HG03571 (cell line): Measurements from ENCODE around the gene OR2D3.
"Not testable (repeated sequence)": the region's sequence is repeated elsewhere in the genome, so short reads cannot be mapped to it uniquely, and the experiment has no call there.

Experiments
- ATAC-seq: cut with Tn5 transposase; IDR thresholded peaks from one replicate; pipeline ENCODE4 v1.9.1; 2021; ENCODE audit not compliant: unreplicated experiment

Gene OR2D3

GRCh38 chr11:6920702-6921101 lies at the start of gene OR2D3:
TSS of gene OR2D3 (plus strand) at chr11:6921002. CDS start at chr11:6921002, 0 bp downstream.
- ATAC-seq, result no peak

- ATAC-seq, result no peak
Observed at GRCh38 chr11:6871278-6871677, 49.5 kb upstream of the OR2D3 start.

- no peak for ATAC-seq
Observed at GRCh38 chr11:6875761-6876160, 45.0 kb upstream of the OR2D3 start.

- ATAC-seq, result no peak
Observed at GRCh38 chr11:6876325-6876724, 44.5 kb upstream of the OR2D3 start, which contains the start of gene OR10A4. TSS of gene OR10A4 (plus strand) at chr11:6876625. CDS start at chr11:6876648, 23 bp downstream.

GRCh38 chr11:6876914-6877313 lies 43.9 kb upstream of the OR2D3 start:
- no peak for ATAC-seq

GRCh38 chr11:6882751-6883150 lies 38.1 kb upstream of the OR2D3 start:
- no peak for ATAC-seq

GRCh38 chr11:6887711-6888110 lies 33.1 kb upstream of the OR2D3 start:
- ATAC-seq, result not testable (repeated sequence)

- ATAC-seq, result no peak
Observed at GRCh38 chr11:6888830-6889229, 32.0 kb upstream of the OR2D3 start.

- no peak for ATAC-seq
Observed at GRCh38 chr11:6889835-6890234, 31.0 kb upstream of the OR2D3 start.

GRCh38 chr11:6892400-6892799 lies 28.4 kb upstream of the OR2D3 start, which contains the start of gene OR2D2:
TSS of gene OR2D2 (minus strand) at chr11:6892500. CDS start at chr11:6892500, 0 bp downstream.
- no peak for ATAC-seq

- ATAC-seq, result no peak
Observed at GRCh38 chr11:6894097-6894496, 26.7 kb upstream of the OR2D3 start.

GRCh38 chr11:6895010-6895409 lies 25.8 kb upstream of the OR2D3 start:
- peak; percentile 86 for ATAC-seq

- no peak for ATAC-seq
Observed at GRCh38 chr11:6898911-6899310, 21.9 kb upstream of the OR2D3 start.

- no peak for ATAC-seq
Observed at GRCh38 chr11:6900327-6900999, 20.3 kb upstream of the OR2D3 start.

GRCh38 chr11:6904804-6905203 lies 16.0 kb upstream of the OR2D3 start:
- not testable (repeated sequence) for ATAC-seq

- ATAC-seq, result no peak
Observed at GRCh38 chr11:6911378-6911777, 9.4 kb upstream of the OR2D3 start.

- ATAC-seq, result no peak
Observed at GRCh38 chr11:6911948-6912347, 8.9 kb upstream of the OR2D3 start.

- no peak for ATAC-seq
Observed at GRCh38 chr11:6919698-6920097, 1.1 kb upstream of the OR2D3 start.

GRCh38 chr11:6925007-6925577 lies 4.3 kb downstream of the OR2D3 start:
- ATAC-seq, result no peak

- ATAC-seq, result no peak
Observed at GRCh38 chr11:6925636-6926207, 4.9 kb downstream of the OR2D3 start.

GRCh38 chr11:6926208-6927029 lies 5.6 kb downstream of the OR2D3 start, which contains the start of gene ZNF215:
TSS of gene ZNF215 (plus strand) at chr11:6926426. CDS start at chr11:6932273, 5,847 bp downstream.
- peak; percentile 47 for ATAC-seq
